GM12891 (cell line): Measurements from ENCODE around the gene CHRM1. TPM values are rescaled to one million over a fixed set of nuclear protein-coding genes. Genes with fewer than 3 reads are reported as not detected.

ENCODE experiments used
- DNase-seq: peaks from one replicate; pipeline ENCODE4 v3.0.0; 2011; ENCODE audit warnings: low spot score; ENCODE audit not compliant: insufficient read length
- FAIRE-seq: peaks from 2 replicates; lab custom pipeline; 2011; peaks lifted over from hg19 to GRCh38; lab: Jason Lieb, UNC
- PAX5 ChIP-seq: IDR thresholded peaks from 2 replicates; pipeline ENCODE4 v1.6.1; 2011; ENCODE audit warnings: low read length, moderate library complexity, mild to moderate bottlenecking; ENCODE audit not compliant: insufficient read depth, severe bottlenecking
- POLR2A ChIP-seq: IDR thresholded peaks from 2 replicates; pipeline ENCODE4 v1.6.1; 2011; ENCODE audit warnings: low read depth, low read length, control low read depth
- POLR2AphosphoS5 ChIP-seq: IDR thresholded peaks from 2 replicates; pipeline ENCODE4 v1.6.1; 2011; ENCODE audit warnings: low read depth, low read length, control low read depth
- POU2F2 ChIP-seq: IDR thresholded peaks from 2 replicates; pipeline ENCODE4 v1.6.1; 2011; ENCODE audit warnings: low read depth, mild to moderate bottlenecking, control low read depth, low read length, moderate library complexity
- SPI1 ChIP-seq: IDR thresholded peaks from 2 replicates; pipeline ENCODE4 v1.6.1; 2011; ENCODE audit warnings: low read depth, low read length, control low read depth
- TAF1 ChIP-seq: IDR thresholded peaks from 2 replicates; pipeline ENCODE4 v1.6.1; 2011; ENCODE audit warnings: low read depth, low read length, control low read depth
- polyA plus RNA-seq: library from polyadenylated mRNA; unstranded; fragments of >200 nt; gene quantifications from one replicate; pipeline ENCODE4 v1.2.1, GENCODE V29; 2012; ENCODE audit warnings: low read depth, missing spikeins, inconsistent platforms; ENCODE audit not compliant: missing spikeins

CHRM1 gene, protein sequence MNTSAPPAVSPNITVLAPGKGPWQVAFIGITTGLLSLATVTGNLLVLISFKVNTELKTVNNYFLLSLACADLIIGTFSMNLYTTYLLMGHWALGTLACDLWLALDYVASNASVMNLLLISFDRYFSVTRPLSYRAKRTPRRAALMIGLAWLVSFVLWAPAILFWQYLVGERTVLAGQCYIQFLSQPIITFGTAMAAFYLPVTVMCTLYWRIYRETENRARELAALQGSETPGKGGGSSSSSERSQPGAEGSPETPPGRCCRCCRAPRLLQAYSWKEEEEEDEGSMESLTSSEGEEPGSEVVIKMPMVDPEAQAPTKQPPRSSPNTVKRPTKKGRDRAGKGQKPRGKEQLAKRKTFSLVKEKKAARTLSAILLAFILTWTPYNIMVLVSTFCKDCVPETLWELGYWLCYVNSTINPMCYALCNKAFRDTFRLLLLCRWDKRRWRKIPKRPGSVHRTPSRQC
- polyA plus RNA-seq: not detected

DNA sequence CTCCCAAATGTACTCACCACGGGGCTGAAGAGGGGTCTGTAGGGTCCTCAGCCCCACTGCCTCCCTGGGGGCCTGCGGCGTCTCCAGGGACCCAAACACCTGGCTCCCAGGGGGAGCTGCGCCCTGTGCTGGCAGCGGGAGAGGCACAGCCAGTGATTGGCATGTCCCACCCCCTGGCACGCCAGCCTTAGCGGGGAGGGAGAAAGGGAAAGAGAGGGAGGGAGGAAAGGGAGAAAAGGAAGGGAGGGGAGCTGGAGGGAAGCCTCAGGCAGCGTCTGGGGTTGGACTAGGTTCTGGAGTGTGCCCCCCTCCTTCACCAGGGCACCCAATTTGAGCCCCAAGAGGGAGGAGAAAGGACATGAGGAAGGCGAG, at the start of gene CHRM1:
CHRM1 (minus strand) TSS at position 163 of the 372 bp plus-strand sequence. CDS start 10,263 bp downstream, outside the sequence.
- TF ChIP-seq TAF1 (no peak), POLR2A (no peak), POU2F2 (no peak), SPI1 (no peak), POLR2AphosphoS5 (no peak), PAX5 (no peak)
- no peak for DNase-seq
- FAIRE-seq: no peak

DNA sequence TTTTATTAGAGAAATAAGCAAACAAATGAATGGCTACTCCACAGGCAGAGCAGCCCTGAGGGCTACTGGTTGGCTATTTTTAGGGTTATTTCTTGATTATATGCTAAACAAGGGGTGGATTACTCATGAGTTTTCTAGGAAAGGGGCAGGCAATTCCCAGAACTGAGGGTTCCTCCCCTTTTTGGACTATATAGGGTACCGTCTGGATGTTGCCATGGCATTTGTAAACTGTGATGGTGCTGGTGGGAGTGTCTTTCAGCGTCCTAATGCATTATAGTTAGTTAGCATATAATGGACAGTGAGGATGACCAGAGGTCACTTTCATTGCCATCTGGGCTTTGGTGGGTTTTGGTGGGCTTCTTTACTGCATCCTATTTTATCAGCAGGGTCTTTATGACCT, 44.4 kb upstream of the CHRM1 start:
- TF ChIP-seq POLR2A (no peak), POLR2AphosphoS5 (no peak), PAX5 (no peak), SPI1 (no peak), POU2F2 (no peak), TAF1 (no peak)
- FAIRE-seq: no peak
- DNase-seq: no peak

- TF ChIP-seq TAF1: no peak
- TF ChIP-seq PAX5: no peak
- TF ChIP-seq POLR2AphosphoS5: no peak
- no peak for TF ChIP-seq POLR2A
- no peak for TF ChIP-seq SPI1
- TF ChIP-seq POU2F2: no peak
- DNase-seq: no peak
These were observed 41.2 kb upstream of the CHRM1 start for GRCh38 chr11:62962391-62962790.

GRCh38 chr11:62961017-62961570, 39.9 kb upstream of the CHRM1 start:
- FAIRE-seq: no peak
- no peak for DNase-seq
- no peak for TF ChIP-seq POU2F2
- TF ChIP-seq POLR2A: no peak
- no peak for TF ChIP-seq SPI1
- no peak for TF ChIP-seq PAX5
- TF ChIP-seq TAF1: no peak
- TF ChIP-seq POLR2AphosphoS5: no peak

More at GRCh38 chr11:62962391-62962790, 41.2 kb upstream of the CHRM1 start:
- no peak for FAIRE-seq

GRCh38 chr11:62959422-62959980, 38.3 kb upstream of the CHRM1 start:
- FAIRE-seq (no peak), DNase-seq (no peak)
- TF ChIP-seq POU2F2 (no peak), TAF1 (no peak), PAX5 (no peak)

DNA sequence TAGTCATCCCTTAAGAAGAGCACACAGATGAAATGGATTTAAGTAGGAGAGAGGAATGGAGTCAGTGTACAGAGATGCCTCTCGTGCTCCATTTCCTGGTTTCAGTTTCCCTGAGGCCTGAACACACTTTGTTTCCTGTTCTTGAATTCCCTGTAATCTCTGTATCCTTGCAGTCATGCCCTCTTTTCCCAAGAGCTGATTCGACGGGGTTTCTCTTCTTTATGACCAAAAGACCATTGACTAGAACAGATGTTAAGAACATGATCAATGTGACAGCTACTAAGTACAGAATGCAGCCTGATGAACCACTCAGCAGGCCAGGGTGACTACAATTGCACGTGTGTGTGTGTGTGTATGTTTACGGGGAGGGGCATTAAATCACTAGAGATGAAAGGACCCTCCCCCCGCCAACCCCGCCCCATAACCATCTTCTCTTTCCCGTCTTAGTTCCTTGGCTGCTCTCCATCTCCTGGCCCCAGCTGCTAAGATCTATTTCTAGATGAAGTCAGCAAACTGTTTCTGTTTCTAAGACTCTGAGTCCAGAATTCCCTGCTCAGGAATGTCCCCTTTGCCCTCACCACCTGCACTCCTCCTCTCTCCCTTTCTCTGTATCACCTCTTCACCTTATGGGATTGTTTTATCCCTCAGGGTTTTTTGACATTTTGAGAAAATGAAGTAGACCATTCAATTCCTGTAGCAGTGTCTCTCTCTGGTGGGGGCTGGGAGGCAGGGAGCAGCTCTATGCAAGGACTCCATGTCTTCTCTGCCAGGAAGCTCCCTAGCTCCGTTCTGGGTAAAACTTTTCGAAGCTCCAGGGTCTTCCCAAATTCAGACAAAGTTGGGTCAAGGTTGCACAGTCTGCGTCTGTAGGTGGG, 37.6 kb upstream of the CHRM1 start:
- TF ChIP-seq SPI1 (no peak), POLR2A (no peak), POU2F2 (no peak), TAF1 (no peak), PAX5 (no peak), POLR2AphosphoS5 (no peak)
- FAIRE-seq (no peak), DNase-seq (no peak)

- DNase-seq (no peak), FAIRE-seq (no peak)
- TF ChIP-seq POLR2A (no peak), POLR2AphosphoS5 (no peak), PAX5 (no peak), TAF1 (no peak), SPI1 (no peak), POU2F2 (no peak)
These were observed 36.0 kb upstream of the CHRM1 start for GRCh38 chr11:62957147-62957546.

GRCh38 chr11:62954478-62954877, 33.3 kb upstream of the CHRM1 start:
- FAIRE-seq (no peak), DNase-seq (no peak)
- TF ChIP-seq POLR2A (no peak), PAX5 (no peak), SPI1 (no peak), TAF1 (no peak), POU2F2 (no peak)

DNA sequence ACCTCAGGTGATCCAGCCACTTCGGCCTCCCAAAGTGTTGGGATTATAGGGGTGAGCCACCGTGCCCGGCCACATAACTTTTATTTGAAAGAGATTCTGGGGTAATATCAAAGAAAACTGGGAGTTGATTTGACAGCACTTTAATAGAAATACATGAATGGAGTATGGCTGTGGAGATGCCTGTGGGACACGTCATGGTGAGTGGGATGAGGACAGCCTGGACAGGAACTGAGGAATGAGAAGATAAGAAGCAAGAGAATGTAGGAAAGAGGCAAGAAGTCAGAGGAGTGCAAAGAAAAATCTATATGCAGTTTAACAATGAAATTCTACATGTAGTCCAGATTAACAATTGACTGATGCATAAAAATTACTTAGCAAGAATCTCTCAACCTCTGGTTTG, 32.6 kb upstream of the CHRM1 start:
- no peak for TF ChIP-seq SPI1
- TF ChIP-seq PAX5: no peak
- no peak for TF ChIP-seq POLR2AphosphoS5
- TF ChIP-seq POLR2A: no peak
- TF ChIP-seq POU2F2: no peak
- no peak for TF ChIP-seq TAF1
- FAIRE-seq (no peak), DNase-seq (no peak)
